NK-92 (cell line): ENCODE data around the gene SLC46A2.

Experiments
- DNase-seq: peaks from one replicate; lab custom pipeline; 2025; ENCODE audit not compliant: unreplicated experiment; lab: John Stamatoyannopoulos, UW

SLC46A2 gene

GRCh38 chr9:112860451-112860850, 30.2 kb downstream of the SLC46A2 start:
- no peak for DNase-seq

GRCh38 chr9:112858625-112859147, 32.0 kb downstream of the SLC46A2 start:
- no peak for DNase-seq

GRCh38 chr9:112858005-112858404, 32.7 kb downstream of the SLC46A2 start:
- DNase-seq: no peak

- DNase-seq: no peak
These were observed 33.8 kb downstream of the SLC46A2 start for GRCh38 chr9:112856843-112857242.

- DNase-seq: no peak
These were observed 34.5 kb downstream of the SLC46A2 start for GRCh38 chr9:112856200-112856599.

- no peak for DNase-seq
These were observed 36.0 kb downstream of the SLC46A2 start for GRCh38 chr9:112854657-112855056.

GRCh38 chr9:112853882-112854585, 36.6 kb downstream of the SLC46A2 start:
- DNase-seq: no peak

GRCh38 chr9:112852741-112853504, 37.8 kb downstream of the SLC46A2 start:
- DNase-seq: no peak

GRCh38 chr9:112850840-112851239, 39.8 kb downstream of the SLC46A2 start:
- no peak for DNase-seq

GRCh38 chr9:112849363-112849922, 41.2 kb downstream of the SLC46A2 start:
- DNase-seq: no peak

GRCh38 chr9:112848316-112849151, 42.1 kb downstream of the SLC46A2 start:
- DNase-seq: no peak

- no peak for DNase-seq
These were observed 43.9 kb downstream of the SLC46A2 start for GRCh38 chr9:112846528-112847488.

GRCh38 chr9:112844771-112845542, 45.7 kb downstream of the SLC46A2 start:
- DNase-seq: no peak

GRCh38 chr9:112842555-112842954, 48.1 kb downstream of the SLC46A2 start:
- no peak for DNase-seq

GRCh38 chr9:112841261-112841660, 49.4 kb downstream of the SLC46A2 start:
- no peak for DNase-seq

- no peak for DNase-seq
These were observed 51.3 kb downstream of the SLC46A2 start for GRCh38 chr9:112839331-112839730.

- DNase-seq: no peak
These were observed 52.3 kb downstream of the SLC46A2 start for GRCh38 chr9:112838342-112838741.

GRCh38 chr9:112836394-112836793, 54.3 kb downstream of the SLC46A2 start:
- DNase-seq: no peak

GRCh38 chr9:112833081-112833480, 57.6 kb downstream of the SLC46A2 start:
- DNase-seq: no peak
